ENCODE data around the gene RCBTB1. TPM values are rescaled to one million over a fixed set of nuclear protein-coding genes. Genes with fewer than 3 reads are reported as not detected.
"Not testable (repeated sequence)": the region's sequence is repeated elsewhere in the genome, so short reads cannot be mapped to it uniquely, and the experiment has no call there.

RCBTB1 gene
- total RNA-seq, 1 experiment from 2014 or later, result 41.1 TPM

- DNase-seq, result no peak
- Histone ChIP-seq H3K9me3 (ENCODE audit: low read length) (no peaks in the 10 kb centered on the region), H2AFZ (ENCODE audit: low read length) (no peak overlapping the region), H3K36me3 (ENCODE audit: insufficient read depth, low read length) (peaks cover 5% of the 10 kb centered on the region; the same call in 1 of the 2 replicates), H3K79me2 (ENCODE audit: low read length) (peaks cover 61% of the 10 kb centered on the region), H4K20me1 (ENCODE audit: insufficient read depth, low read depth, low read length) (no peaks in the 10 kb centered on the region), H3K4me2 (ENCODE audit: low read depth, low read length, poor library complexity, severe bottlenecking) (no peak overlapping the region), H3K4me3 (ENCODE audit: low read length) (no peak overlapping the region), H3K27me3 (ENCODE audit: low read length) (no peaks in the 10 kb centered on the region), H3K4me1 (ENCODE audit: low read length) (peaks cover 7% of the 10 kb centered on the region; the same call in 1 of the 2 replicates), H3K9me2 (replicated peaks; ENCODE audit: insufficient read depth, low read length) (no peaks in the 10 kb centered on the region), H3K27ac (ENCODE audit: low read length) (no peak overlapping the region), H3K9ac (ENCODE audit: low read length) (no peak overlapping the region)
Measured at GRCh38 chr13:49571299-49572240, 13.8 kb downstream of the RCBTB1 start.

GRCh38 chr13:49569993-49570689 is 15.2 kb downstream of the RCBTB1 start:
- H3K4me3 ChIP-seq (ENCODE audit: low read length), result no peak overlapping the region
- no peak for DNase-seq
- H3K36me3 ChIP-seq (ENCODE audit: insufficient read depth, low read length), result peaks cover 9% of the 10 kb centered on the region; the same call in 1 of the 2 replicates
- H2AFZ ChIP-seq (ENCODE audit: low read length), result no peak overlapping the region
- H3K4me2 ChIP-seq (ENCODE audit: low read depth, low read length, poor library complexity, severe bottlenecking), result no peak overlapping the region
- H3K4me1 ChIP-seq (ENCODE audit: low read length), result peaks cover 7% of the 10 kb centered on the region; the same call in 1 of the 2 replicates
- H3K9ac ChIP-seq (ENCODE audit: low read length), result no peak overlapping the region
- peaks cover 49% of the 10 kb centered on the region for H3K79me2 ChIP-seq (ENCODE audit: low read length)
- no peaks in the 10 kb centered on the region for H3K27me3 ChIP-seq (ENCODE audit: low read length)
- no peaks in the 10 kb centered on the region for H3K9me2 ChIP-seq (replicated peaks; ENCODE audit: insufficient read depth, low read length)
- no peak overlapping the region for H3K27ac ChIP-seq (ENCODE audit: low read length)
- H3K9me3 ChIP-seq (ENCODE audit: low read length), result no peaks in the 10 kb centered on the region
- H4K20me1 ChIP-seq (ENCODE audit: insufficient read depth, low read depth, low read length), result no peaks in the 10 kb centered on the region

GRCh38 chr13:49567491-49567890 is 17.9 kb downstream of the RCBTB1 start:
- Histone ChIP-seq H3K4me3 (ENCODE audit: low read length) (no peak overlapping the region), H3K9me2 (replicated peaks; ENCODE audit: insufficient read depth, low read length) (no peaks in the 10 kb centered on the region), H3K4me1 (ENCODE audit: low read length) (peaks cover 7% of the 10 kb centered on the region; the same call in 1 of the 2 replicates), H3K27ac (ENCODE audit: low read length) (no peak overlapping the region), H3K27me3 (ENCODE audit: low read length) (no peaks in the 10 kb centered on the region), H3K79me2 (ENCODE audit: low read length) (peaks cover 34% of the 10 kb centered on the region), H3K9me3 (ENCODE audit: low read length) (no peaks in the 10 kb centered on the region), H3K36me3 (ENCODE audit: insufficient read depth, low read length) (peaks cover 9% of the 10 kb centered on the region; the same call in 1 of the 2 replicates), H4K20me1 (ENCODE audit: insufficient read depth, low read depth, low read length) (no peaks in the 10 kb centered on the region), H3K9ac (ENCODE audit: low read length) (no peak overlapping the region), H3K4me2 (ENCODE audit: low read depth, low read length, poor library complexity, severe bottlenecking) (no peak overlapping the region), H2AFZ (ENCODE audit: low read length) (no peak overlapping the region)
- no peak for DNase-seq

- no peak overlapping the region for H3K4me2 ChIP-seq (ENCODE audit: low read depth, low read length, poor library complexity, severe bottlenecking)
- no peak overlapping the region for H3K4me3 ChIP-seq (ENCODE audit: low read length)
- peaks cover 6% of the 10 kb centered on the region; the same call in 1 of the 2 replicates for H3K4me1 ChIP-seq (ENCODE audit: low read length)
- no peaks in the 10 kb centered on the region for H3K9me2 ChIP-seq (replicated peaks; ENCODE audit: insufficient read depth, low read length)
- H2AFZ ChIP-seq (ENCODE audit: low read length), result no peak overlapping the region
- H3K79me2 ChIP-seq (ENCODE audit: low read length), result peaks cover 25% of the 10 kb centered on the region
- no peaks in the 10 kb centered on the region for H3K27me3 ChIP-seq (ENCODE audit: low read length)
- peaks cover 9% of the 10 kb centered on the region; the same call in 1 of the 2 replicates for H3K36me3 ChIP-seq (ENCODE audit: insufficient read depth, low read length)
- H3K9me3 ChIP-seq (ENCODE audit: low read length), result no peaks in the 10 kb centered on the region
- no peaks in the 10 kb centered on the region for H4K20me1 ChIP-seq (ENCODE audit: insufficient read depth, low read depth, low read length)
- no peak for DNase-seq
- H3K9ac ChIP-seq (ENCODE audit: low read length), result no peak overlapping the region
- H3K27ac ChIP-seq (ENCODE audit: low read length), result no peak overlapping the region
Measured at GRCh38 chr13:49566461-49566860, 18.9 kb downstream of the RCBTB1 start.

GRCh38 chr13:49565461-49565860 is 19.9 kb downstream of the RCBTB1 start:
- H3K4me1 ChIP-seq (ENCODE audit: low read length); H3K27me3 ChIP-seq (ENCODE audit: low read length); DNase-seq; H3K4me3 ChIP-seq (ENCODE audit: low read length); H3K9me3 ChIP-seq (ENCODE audit: low read length); H2AFZ ChIP-seq (ENCODE audit: low read length); H3K9me2 ChIP-seq (replicated peaks; ENCODE audit: insufficient read depth, low read length); H3K27ac ChIP-seq (ENCODE audit: low read length); H3K4me2 ChIP-seq (ENCODE audit: low read depth, low read length, poor library complexity, severe bottlenecking); H4K20me1 ChIP-seq (ENCODE audit: insufficient read depth, low read depth, low read length); H3K9ac ChIP-seq (ENCODE audit: low read length): not testable (repeated sequence)
- Histone ChIP-seq H3K79me2 (ENCODE audit: low read length) (peaks cover 19% of the 10 kb centered on the region), H3K36me3 (ENCODE audit: insufficient read depth, low read length) (peaks cover 15% of the 10 kb centered on the region; the same call in 1 of the 2 replicates)

GRCh38 chr13:49563516-49563915 is 21.8 kb downstream of the RCBTB1 start:
- Histone ChIP-seq H3K27ac (ENCODE audit: low read length) (no peak overlapping the region), H4K20me1 (ENCODE audit: insufficient read depth, low read depth, low read length) (no peaks in the 10 kb centered on the region), H3K36me3 (ENCODE audit: insufficient read depth, low read length) (peaks cover 32% of the 10 kb centered on the region), H3K27me3 (ENCODE audit: low read length) (no peaks in the 10 kb centered on the region), H3K79me2 (ENCODE audit: low read length) (peaks cover 3% of the 10 kb centered on the region; the same call in 1 of the 2 replicates), H2AFZ (ENCODE audit: low read length) (no peak overlapping the region), H3K4me1 (ENCODE audit: low read length) (no peaks in the 10 kb centered on the region), H3K4me3 (ENCODE audit: low read length) (no peak overlapping the region), H3K9me3 (ENCODE audit: low read length) (no peaks in the 10 kb centered on the region), H3K9me2 (replicated peaks; ENCODE audit: insufficient read depth, low read length) (no peaks in the 10 kb centered on the region), H3K9ac (ENCODE audit: low read length) (no peak overlapping the region), H3K4me2 (ENCODE audit: low read depth, low read length, poor library complexity, severe bottlenecking) (no peak overlapping the region)
- DNase-seq, result no peak

GRCh38 chr13:49561062-49561410 is 24.3 kb downstream of the RCBTB1 start:
- Histone ChIP-seq H3K79me2 (ENCODE audit: low read length) (no peaks in the 10 kb centered on the region), H4K20me1 (ENCODE audit: insufficient read depth, low read depth, low read length) (no peaks in the 10 kb centered on the region), H3K4me2 (ENCODE audit: low read depth, low read length, poor library complexity, severe bottlenecking) (no peak overlapping the region), H3K4me3 (ENCODE audit: low read length) (no peak overlapping the region), H3K36me3 (ENCODE audit: insufficient read depth, low read length) (peaks cover 29% of the 10 kb centered on the region), H3K27ac (ENCODE audit: low read length) (no peak overlapping the region), H3K9me2 (replicated peaks; ENCODE audit: insufficient read depth, low read length) (no peaks in the 10 kb centered on the region), H3K4me1 (ENCODE audit: low read length) (no peaks in the 10 kb centered on the region), H3K9me3 (ENCODE audit: low read length) (no peaks in the 10 kb centered on the region), H3K9ac (ENCODE audit: low read length) (no peak overlapping the region), H3K27me3 (ENCODE audit: low read length) (no peaks in the 10 kb centered on the region), H2AFZ (ENCODE audit: low read length) (no peak overlapping the region)
- no peak for DNase-seq

Data from Karpas-422 (cell line).